WI38 (cell line): ENCODE results near the gene BPIFB4.

ENCODE experiments used
- H3K4me3 ChIP-seq: 2 replicates; pipeline ENCODE4 v1.5.1; 2011; ENCODE audit warnings: low read depth, mild to moderate bottlenecking, control low read depth, low read length
- CTCF ChIP-seq: IDR thresholded peaks from 2 replicates; pipeline ENCODE4 v1.5.1; 2012; ENCODE audit warnings: low read depth, mild to moderate bottlenecking, control low read depth, low read length

Gene BPIFB4

DNA sequence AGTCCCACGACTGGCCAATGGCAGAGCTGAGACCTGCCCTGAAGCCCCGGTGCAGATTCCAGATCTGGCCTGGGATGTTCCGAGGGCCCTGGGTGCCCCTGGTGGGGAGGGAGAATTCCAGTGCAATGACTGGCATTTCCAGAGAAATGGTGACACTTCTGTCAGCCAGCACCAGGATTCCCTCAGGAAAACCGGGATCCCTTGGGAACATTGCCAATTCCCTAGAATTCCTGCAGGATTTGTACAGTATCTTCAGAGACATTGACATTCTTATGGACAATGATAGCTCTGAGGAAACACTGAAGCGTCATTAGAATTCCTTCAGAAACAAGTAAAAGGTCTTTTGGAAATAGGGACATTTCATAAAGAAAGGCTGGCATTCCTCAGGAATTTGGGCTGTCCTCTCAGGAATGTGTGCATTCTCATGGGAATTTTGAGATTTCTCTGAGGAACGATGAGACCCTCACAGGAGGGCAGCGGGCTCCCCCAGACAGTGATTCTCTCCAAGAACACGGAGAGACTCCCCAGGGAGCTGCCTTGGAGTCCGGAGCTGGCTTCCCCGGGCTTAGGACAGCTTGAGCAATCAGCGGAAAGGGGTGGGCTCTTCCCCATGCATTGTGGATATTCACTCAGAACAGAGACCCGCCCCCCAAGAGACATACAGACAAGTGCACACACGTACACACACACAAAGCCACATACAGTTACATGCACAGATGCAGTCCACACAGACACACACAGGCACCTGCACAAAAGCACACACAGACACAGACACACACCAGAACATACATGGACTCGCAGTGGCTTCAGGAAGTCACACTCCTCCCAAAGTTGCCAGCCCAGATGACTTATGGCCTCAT lies 53.3 kb downstream of the BPIFB4 start:
- H3K4me3 ChIP-seq = no peak overlapping the region
- no peak for TF ChIP-seq CTCF

GRCh38 chr20:33133373-33133941 lies 54.0 kb downstream of the BPIFB4 start:
- H3K4me3 ChIP-seq = no peak overlapping the region
- TF ChIP-seq CTCF = no peak

DNA sequence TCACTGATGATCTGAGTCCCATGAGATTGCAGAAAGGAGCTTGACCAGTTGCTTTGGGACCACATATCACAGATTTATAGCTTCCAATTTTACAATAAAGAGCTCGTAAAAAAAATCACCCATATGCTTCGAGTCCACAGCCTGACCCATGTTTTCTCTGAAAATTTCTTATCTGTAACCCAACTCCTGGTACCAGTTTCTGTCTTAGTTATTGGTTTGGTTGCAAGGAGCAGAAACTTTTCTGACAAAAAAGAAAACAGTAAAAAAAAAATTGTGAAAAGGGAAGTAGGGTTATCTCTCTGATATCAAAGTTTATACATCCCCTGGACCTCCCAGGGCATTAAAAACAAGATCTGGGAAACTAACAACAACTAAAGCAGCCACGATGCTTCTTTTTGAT lies 57.8 kb downstream of the BPIFB4 start:
- no peak overlapping the region for H3K4me3 ChIP-seq
- TF ChIP-seq CTCF = no peak

DNA sequence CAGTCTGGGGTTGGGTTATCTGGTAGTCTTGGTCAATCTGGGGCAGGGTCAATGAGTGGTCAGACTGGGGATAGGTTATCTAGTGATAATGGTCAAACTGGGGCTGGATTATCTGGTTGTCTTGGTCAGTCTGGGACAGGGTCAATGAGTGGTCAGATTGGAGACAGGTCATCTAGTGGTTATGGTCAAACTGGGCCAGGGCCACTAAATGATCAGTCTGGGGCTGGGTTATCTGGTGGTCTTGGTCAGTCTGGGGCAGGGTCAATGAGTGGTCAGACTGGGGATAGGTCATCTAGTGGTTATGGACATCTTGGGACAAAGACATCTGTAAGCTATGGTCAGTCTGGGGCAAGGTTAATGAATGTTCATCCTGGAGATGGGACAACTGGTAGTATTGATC lies 60.0 kb downstream of the BPIFB4 start:
- H3K4me3 ChIP-seq = no peak overlapping the region
- TF ChIP-seq CTCF = no peak

DNA sequence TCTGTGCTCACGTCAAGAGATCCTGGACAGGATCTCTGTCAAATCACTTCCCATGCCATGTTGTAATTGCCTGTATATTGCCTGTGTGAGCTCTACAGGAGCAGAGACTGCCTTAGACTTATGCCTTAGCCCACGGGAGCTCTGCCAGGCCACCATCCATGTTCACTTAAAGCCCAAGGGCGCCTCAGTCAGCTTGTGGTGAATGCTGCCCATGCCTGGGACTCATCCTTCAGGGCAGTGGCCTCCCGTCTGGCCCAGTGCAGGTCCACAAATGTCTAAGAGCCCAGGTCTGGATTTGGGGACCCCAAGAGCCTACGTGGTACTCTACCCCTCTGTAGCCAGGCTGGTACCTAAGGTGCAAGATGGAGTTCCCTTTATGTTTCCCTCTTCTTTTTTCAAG lies 66.1 kb downstream of the BPIFB4 start:
- no peak for TF ChIP-seq CTCF
- H3K4me3 ChIP-seq = no peak overlapping the region

DNA sequence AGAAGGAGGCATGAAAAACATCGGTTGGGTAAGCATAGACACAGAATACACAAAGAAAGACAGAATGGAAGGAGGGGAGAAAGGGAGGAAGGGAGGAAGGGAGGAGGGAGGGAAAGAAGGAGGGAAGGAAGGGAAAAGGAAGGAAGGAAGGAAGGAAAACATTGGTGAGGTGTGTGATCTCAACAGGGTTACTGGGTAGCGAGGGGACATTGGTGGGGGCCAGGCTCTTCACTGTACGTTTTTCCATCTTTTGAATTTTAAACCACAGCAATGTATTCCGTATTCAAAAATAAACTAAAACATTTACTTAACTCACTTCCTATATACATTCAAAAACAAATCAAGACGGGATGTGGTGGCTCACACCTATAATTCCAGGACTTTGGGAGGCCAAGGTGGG lies 67.9 kb downstream of the BPIFB4 start:
- TF ChIP-seq CTCF = no peak
- H3K4me3 ChIP-seq = no peak overlapping the region

GRCh38 chr20:33148040-33148439 lies 68.6 kb downstream of the BPIFB4 start:
- no peak for TF ChIP-seq CTCF

More at GRCh38 chr20:33148040-33148439, 68.6 kb downstream of the BPIFB4 start:
- no peak overlapping the region for H3K4me3 ChIP-seq
